ENCODE data around the gene YWHAQ.

Gene YWHAQ

GRCh38 chr2:9656270-9656766, 25.5 kb upstream of the YWHAQ start:
- no peak overlapping the region for H3K4me3 ChIP-seq (ENCODE audit: low read length)
- H3K9me3 ChIP-seq (ENCODE audit: control insufficient read depth, insufficient read depth, low read length), result no peaks in the 10 kb centered on the region
- no peaks in the 10 kb centered on the region; the same call in 1 of the 2 replicates for H3K27me3 ChIP-seq (ENCODE audit: control insufficient read depth, insufficient read depth, low read length)
- no peaks in the 10 kb centered on the region for H3K4me1 ChIP-seq (ENCODE audit: control insufficient read depth, insufficient read depth, low read length)
- no peak overlapping the region for H3K27ac ChIP-seq (ENCODE audit: low read length)
- no peaks in the 10 kb centered on the region for H3K36me3 ChIP-seq (ENCODE audit: control insufficient read depth, insufficient read depth, low read length)
- DNase-seq (ENCODE audit: low read depth, low spot score), result no peak
- no CpG with 5 or more reads among the region's 11 CpGs for WGBS (ENCODE audit: insufficient coverage, insufficient read length)

DNA sequence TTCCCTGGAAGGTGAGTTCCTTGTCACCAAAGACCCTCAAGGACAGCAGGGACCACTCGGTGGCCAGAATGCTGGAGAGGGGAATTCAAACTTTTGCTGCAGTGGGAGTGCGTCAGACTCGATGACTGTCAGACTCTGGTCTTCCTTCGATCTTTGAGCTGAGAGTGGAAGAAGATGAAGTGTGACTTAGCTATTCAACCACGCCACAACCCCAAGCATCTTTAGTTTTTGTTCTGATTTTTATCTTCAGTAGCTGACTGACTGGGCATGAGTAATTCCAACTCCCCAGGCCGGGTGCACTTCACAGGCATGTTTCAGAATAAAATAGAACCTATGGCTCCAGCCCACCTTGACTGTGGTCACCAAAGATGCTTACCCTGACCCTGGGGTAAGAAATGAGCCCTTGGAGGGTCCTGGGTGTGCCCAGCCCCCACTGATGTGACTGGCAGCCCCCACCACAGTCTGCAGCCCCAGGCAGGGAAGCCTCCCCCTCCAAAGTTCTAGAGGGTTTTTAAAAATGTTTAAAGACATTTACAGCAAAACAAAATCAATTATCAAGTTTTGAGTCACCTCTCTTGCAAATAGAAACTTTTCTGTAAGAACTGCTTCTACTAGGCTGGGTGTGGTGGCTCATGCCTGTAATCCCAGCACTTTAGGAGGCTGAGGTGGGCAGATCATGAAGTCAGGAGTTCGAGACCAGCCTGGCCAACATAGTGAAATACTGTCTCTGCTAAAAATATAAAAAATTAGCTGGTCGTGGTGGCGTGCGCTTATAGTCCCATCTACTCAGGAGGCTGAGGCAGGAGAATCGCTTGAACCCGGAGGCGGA, 24.9 kb upstream of the YWHAQ start:
- no peaks in the 10 kb centered on the region; the same call in 1 of the 2 replicates for H3K27me3 ChIP-seq (ENCODE audit: control insufficient read depth, insufficient read depth, low read length)
- no peak overlapping the region for H3K27ac ChIP-seq (ENCODE audit: low read length)
- no peaks in the 10 kb centered on the region for H3K9me3 ChIP-seq (ENCODE audit: control insufficient read depth, insufficient read depth, low read length)
- no peaks in the 10 kb centered on the region for H3K4me1 ChIP-seq (ENCODE audit: control insufficient read depth, insufficient read depth, low read length)
- no CpG with 5 or more reads among the region's 13 CpGs for WGBS (ENCODE audit: insufficient coverage, insufficient read length)
- DNase-seq (ENCODE audit: low read depth, low spot score), result no peak
- no peaks in the 10 kb centered on the region for H3K36me3 ChIP-seq (ENCODE audit: control insufficient read depth, insufficient read depth, low read length)
- H3K4me3 ChIP-seq (ENCODE audit: low read length), result no peak overlapping the region

DNA sequence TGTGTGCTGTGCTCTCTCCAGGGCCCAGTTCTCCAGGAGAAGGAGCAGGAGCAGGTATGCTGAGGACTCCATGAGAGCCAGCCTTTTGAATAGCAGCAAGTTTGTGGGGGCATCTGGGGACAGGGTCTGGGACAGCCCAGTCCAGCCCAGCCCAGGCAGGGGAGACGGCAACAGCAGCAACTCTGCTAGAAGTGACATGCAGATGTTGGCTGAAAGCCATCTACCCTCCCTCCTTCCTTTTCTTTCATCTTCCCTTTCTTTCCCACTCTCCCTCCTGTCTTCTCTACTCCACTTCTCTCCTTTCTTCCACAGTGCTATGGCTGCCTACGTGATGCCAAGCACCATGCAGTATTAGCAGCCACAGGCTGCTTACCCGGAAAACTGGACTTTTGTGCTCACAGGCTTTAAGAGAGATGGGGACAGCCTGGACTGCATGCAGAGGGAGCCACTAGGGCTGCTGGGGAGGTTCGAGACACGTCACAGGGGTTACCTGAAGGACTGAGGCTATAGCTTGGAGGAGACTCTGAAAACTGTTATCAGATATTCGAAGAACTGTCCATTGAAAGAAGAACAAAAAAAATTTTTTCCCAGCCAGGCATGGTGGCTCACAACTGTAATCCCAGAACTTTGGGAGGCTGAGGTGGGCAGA, 23.8 kb upstream of the YWHAQ start:
- no peaks in the 10 kb centered on the region for H3K4me1 ChIP-seq (ENCODE audit: control insufficient read depth, insufficient read depth, low read length)
- no peak overlapping the region for H3K27ac ChIP-seq (ENCODE audit: low read length)
- no peaks in the 10 kb centered on the region for H3K9me3 ChIP-seq (ENCODE audit: control insufficient read depth, insufficient read depth, low read length)
- DNase-seq (ENCODE audit: low read depth, low spot score), result no peak
- no peaks in the 10 kb centered on the region; the same call in 1 of the 2 replicates for H3K27me3 ChIP-seq (ENCODE audit: control insufficient read depth, insufficient read depth, low read length)
- no peak overlapping the region for H3K4me3 ChIP-seq (ENCODE audit: low read length)
- no peaks in the 10 kb centered on the region for H3K36me3 ChIP-seq (ENCODE audit: control insufficient read depth, insufficient read depth, low read length)
- no CpG with 5 or more reads among the region's 6 CpGs for WGBS (ENCODE audit: insufficient coverage, insufficient read length)

DNA sequence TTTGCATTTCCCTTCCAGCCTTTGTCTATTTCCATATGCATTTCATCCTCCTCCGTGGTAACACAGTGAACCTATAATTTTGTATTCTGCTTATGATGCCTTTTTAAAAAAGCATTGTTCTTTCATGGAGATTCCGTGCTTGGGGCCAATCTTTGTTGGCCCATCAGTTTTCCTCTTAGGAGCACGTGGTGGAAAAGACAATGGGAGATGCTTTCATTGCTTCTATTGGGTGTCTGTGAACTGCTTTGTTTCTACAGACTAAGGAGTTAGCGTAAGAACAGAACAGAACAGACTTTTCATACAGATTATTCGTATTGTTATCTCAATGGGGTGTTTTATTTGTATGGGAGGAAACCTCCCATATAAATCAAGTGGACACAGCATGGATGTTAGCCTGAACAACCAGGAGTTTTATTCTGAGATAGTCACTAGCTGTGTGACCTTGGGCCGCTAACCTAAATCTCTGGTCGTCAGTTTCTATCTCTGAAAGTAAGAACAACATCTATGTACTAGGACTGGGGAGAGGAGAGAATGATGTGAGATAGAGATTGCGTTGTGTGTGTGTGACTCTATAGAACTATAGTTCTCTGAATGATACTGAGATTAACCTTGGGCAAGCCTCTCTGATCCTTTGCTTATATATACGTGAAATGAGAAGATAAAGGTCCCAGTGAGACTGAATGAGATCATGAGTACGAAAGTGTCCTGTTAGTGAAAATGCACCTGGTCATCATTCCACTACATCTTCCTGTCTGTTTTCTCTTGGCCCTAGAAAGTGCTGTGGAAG, 22.9 kb upstream of the YWHAQ start:
- whole genome bisulfite sequencing (ENCODE audit: insufficient coverage, insufficient read length), result no CpG with 5 or more reads among the region's 10 CpGs
- Histone ChIP-seq H3K4me3 (ENCODE audit: low read length) (no peak overlapping the region), H3K9me3 (ENCODE audit: control insufficient read depth, insufficient read depth, low read length) (no peaks in the 10 kb centered on the region), H3K27ac (ENCODE audit: low read length) (no peak overlapping the region), H3K4me1 (ENCODE audit: control insufficient read depth, insufficient read depth, low read length) (peaks cover 4% of the 10 kb centered on the region), H3K36me3 (ENCODE audit: control insufficient read depth, insufficient read depth, low read length) (no peaks in the 10 kb centered on the region), H3K27me3 (ENCODE audit: control insufficient read depth, insufficient read depth, low read length) (no peaks in the 10 kb centered on the region; the same call in 1 of the 2 replicates)
- DNase-seq (ENCODE audit: low read depth, low spot score), result no peak

DNA sequence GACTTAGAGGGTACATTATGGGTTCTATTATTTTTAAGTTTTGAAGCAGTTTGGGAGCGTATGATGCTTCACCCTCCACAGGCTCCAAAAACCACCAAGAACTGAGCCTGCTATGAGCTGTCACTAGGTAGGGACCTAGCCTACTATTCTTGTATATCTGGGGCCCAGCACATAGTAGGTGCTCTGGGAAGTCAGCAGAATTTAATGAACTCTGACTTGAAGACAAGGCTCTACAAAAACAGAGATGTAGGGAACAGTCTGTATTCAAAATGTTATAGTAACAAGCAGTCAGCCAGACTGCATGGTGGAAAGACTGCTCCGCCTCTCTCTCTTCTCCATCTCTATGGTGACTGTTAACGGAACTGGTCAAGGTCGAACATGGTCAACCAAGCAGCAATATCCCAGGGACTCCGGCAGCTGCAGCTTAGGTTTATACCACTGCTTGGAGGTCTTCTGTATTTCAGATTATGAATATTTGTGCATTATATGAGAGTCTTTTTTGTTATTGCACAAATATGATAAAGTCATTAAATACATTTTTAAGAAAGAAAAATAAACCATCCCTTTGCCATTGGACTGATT, 22.2 kb upstream of the YWHAQ start:
- Histone ChIP-seq H3K9me3 (ENCODE audit: control insufficient read depth, insufficient read depth, low read length) (no peaks in the 10 kb centered on the region), H3K4me3 (ENCODE audit: low read length) (no peak overlapping the region), H3K27ac (ENCODE audit: low read length) (no peak overlapping the region), H3K27me3 (ENCODE audit: control insufficient read depth, insufficient read depth, low read length) (no peaks in the 10 kb centered on the region; the same call in 1 of the 2 replicates), H3K36me3 (ENCODE audit: control insufficient read depth, insufficient read depth, low read length) (no peaks in the 10 kb centered on the region), H3K4me1 (ENCODE audit: control insufficient read depth, insufficient read depth, low read length) (peaks cover 4% of the 10 kb centered on the region)
- DNase-seq (ENCODE audit: low read depth, low spot score), result no peak
- WGBS (ENCODE audit: insufficient coverage, insufficient read length), result no CpG with 5 or more reads among the region's 5 CpGs

DNA sequence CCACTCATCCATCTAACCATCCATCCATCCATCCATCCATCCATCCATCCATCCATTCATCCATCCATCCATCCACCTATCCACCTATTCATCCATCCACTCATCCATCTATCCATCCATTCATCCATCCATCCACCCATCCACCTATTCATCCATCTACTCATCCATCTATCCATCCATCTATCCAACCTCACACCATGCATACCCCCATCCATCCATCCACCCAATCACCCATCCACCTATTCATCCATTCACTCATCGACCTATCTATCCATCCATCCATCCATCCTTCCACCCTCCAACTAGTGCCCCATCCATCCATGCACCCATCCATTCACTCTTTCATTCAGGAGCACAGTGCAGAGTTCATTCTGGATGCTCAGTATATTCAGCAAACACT, 21.5 kb upstream of the YWHAQ start:
- H3K9me3 ChIP-seq (ENCODE audit: control insufficient read depth, insufficient read depth, low read length), result no peaks in the 10 kb centered on the region

GRCh38 chr2:9650119-9650821, 19.5 kb upstream of the YWHAQ start:
- Histone ChIP-seq H3K36me3 (ENCODE audit: control insufficient read depth, insufficient read depth, low read length) (no peaks in the 10 kb centered on the region), H3K27ac (ENCODE audit: low read length) (no peak overlapping the region), H3K4me1 (ENCODE audit: control insufficient read depth, insufficient read depth, low read length) (peaks cover 4% of the 10 kb centered on the region), H3K4me3 (ENCODE audit: low read length) (no peak overlapping the region), H3K27me3 (ENCODE audit: control insufficient read depth, insufficient read depth, low read length) (no peaks in the 10 kb centered on the region), H3K9me3 (ENCODE audit: control insufficient read depth, insufficient read depth, low read length) (no peaks in the 10 kb centered on the region)
- no CpG with 5 or more reads among the region's 4 CpGs for WGBS (ENCODE audit: insufficient coverage, insufficient read length)
- DNase-seq (ENCODE audit: low read depth, low spot score), result no peak

More for the DNA sequence above, 21.5 kb upstream of the YWHAQ start:
- H3K4me3 ChIP-seq (ENCODE audit: low read length), result no peak overlapping the region
- H3K27ac ChIP-seq (ENCODE audit: low read length), result no peak overlapping the region
- 100% methylated on average over 1 of the region's 1 CpG for WGBS (ENCODE audit: insufficient coverage, insufficient read length)
- H3K27me3 ChIP-seq (ENCODE audit: control insufficient read depth, insufficient read depth, low read length), result no peaks in the 10 kb centered on the region
- H3K36me3 ChIP-seq (ENCODE audit: control insufficient read depth, insufficient read depth, low read length), result no peaks in the 10 kb centered on the region
- DNase-seq (ENCODE audit: low read depth, low spot score), result no peak
- peaks cover 4% of the 10 kb centered on the region for H3K4me1 ChIP-seq (ENCODE audit: control insufficient read depth, insufficient read depth, low read length)

- H3K27ac ChIP-seq (ENCODE audit: low read length), result no peak overlapping the region
- H3K27me3 ChIP-seq (ENCODE audit: control insufficient read depth, insufficient read depth, low read length), result no peaks in the 10 kb centered on the region
- no peaks in the 10 kb centered on the region for H3K9me3 ChIP-seq (ENCODE audit: control insufficient read depth, insufficient read depth, low read length)
- no peak overlapping the region for H3K4me3 ChIP-seq (ENCODE audit: low read length)
- DNase-seq (ENCODE audit: low read depth, low spot score), result no peak
- WGBS (ENCODE audit: insufficient coverage, insufficient read length), result no CpG with 5 or more reads among the region's 6 CpGs
- H3K4me1 ChIP-seq (ENCODE audit: control insufficient read depth, insufficient read depth, low read length), result peaks cover 4% of the 10 kb centered on the region
- H3K36me3 ChIP-seq (ENCODE audit: control insufficient read depth, insufficient read depth, low read length), result no peaks in the 10 kb centered on the region
These were observed 18.5 kb upstream of the YWHAQ start for GRCh38 chr2:9649261-9649660.

DNA sequence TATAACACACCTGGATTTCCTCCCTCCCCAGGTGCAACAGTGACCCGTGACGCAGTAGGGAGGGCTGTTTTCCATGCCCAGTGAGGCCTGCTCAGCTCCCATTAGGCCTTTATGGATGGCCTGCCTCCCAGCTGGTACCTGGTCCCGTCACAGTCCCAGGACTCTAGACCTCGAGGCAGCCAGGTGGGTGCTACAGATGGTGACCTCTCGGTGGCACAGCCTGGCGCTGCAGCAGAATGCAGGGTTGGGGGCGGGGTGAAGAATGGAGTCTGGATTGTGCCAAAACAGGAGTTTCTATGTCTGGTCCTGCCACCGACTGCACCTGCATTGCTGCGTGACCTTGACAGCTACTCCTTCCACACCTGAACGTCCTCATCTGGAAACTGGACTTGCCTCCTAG, 18.0 kb upstream of the YWHAQ start:
- peaks cover 4% of the 10 kb centered on the region for H3K4me1 ChIP-seq (ENCODE audit: control insufficient read depth, insufficient read depth, low read length)
- no CpG with 5 or more reads among the region's 10 CpGs for WGBS (ENCODE audit: insufficient coverage, insufficient read length)
- H3K36me3 ChIP-seq (ENCODE audit: control insufficient read depth, insufficient read depth, low read length), result no peaks in the 10 kb centered on the region
- no peak for DNase-seq (ENCODE audit: low read depth, low spot score)
- no peaks in the 10 kb centered on the region for H3K9me3 ChIP-seq (ENCODE audit: control insufficient read depth, insufficient read depth, low read length)
- H3K27me3 ChIP-seq (ENCODE audit: control insufficient read depth, insufficient read depth, low read length), result no peaks in the 10 kb centered on the region
- H3K4me3 ChIP-seq (ENCODE audit: low read length), result no peak overlapping the region
- H3K27ac ChIP-seq (ENCODE audit: low read length), result no peak overlapping the region
